Subcutaneous adipose tissue (tissue), 4 donors: ENCODE data around the gene RTRAF. TPM values are rescaled to one million over a fixed set of nuclear protein-coding genes. Genes with fewer than 3 reads are reported as not detected.

Experiments
- total RNA-seq, 4 donors: library from RNA; depleted of rRNA; stranded (reverse); fragments of >200 nt; gene quantifications; one replicate each; pipeline ENCODE4 v1.1.0, GENCODE V29; 2016
- TF ChIP-seq, protein P1 (sequence below): fragments of 450-650 bp; IDR thresholded peaks from one replicate; pipeline ENCODE4 v1.5.1; 2016; ENCODE audit warnings: low read depth, mild to moderate bottlenecking, control low read depth, antibody characterized with exemption, moderate library complexity

RTRAF gene
- total RNA-seq, 4 donors from 2014 or later = 65.0 to 161 (median 82.4) TPM

- TF ChIP-seq, protein P1, sequence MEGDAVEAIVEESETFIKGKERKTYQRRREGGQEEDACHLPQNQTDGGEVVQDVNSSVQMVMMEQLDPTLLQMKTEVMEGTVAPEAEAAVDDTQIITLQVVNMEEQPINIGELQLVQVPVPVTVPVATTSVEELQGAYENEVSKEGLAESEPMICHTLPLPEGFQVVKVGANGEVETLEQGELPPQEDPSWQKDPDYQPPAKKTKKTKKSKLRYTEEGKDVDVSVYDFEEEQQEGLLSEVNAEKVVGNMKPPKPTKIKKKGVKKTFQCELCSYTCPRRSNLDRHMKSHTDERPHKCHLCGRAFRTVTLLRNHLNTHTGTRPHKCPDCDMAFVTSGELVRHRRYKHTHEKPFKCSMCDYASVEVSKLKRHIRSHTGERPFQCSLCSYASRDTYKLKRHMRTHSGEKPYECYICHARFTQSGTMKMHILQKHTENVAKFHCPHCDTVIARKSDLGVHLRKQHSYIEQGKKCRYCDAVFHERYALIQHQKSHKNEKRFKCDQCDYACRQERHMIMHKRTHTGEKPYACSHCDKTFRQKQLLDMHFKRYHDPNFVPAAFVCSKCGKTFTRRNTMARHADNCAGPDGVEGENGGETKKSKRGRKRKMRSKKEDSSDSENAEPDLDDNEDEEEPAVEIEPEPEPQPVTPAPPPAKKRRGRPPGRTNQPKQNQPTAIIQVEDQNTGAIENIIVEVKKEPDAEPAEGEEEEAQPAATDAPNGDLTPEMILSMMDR = no peak
These were observed 31.4 kb upstream of the RTRAF start for GRCh38 chr14:51957950-51958349.

DNA sequence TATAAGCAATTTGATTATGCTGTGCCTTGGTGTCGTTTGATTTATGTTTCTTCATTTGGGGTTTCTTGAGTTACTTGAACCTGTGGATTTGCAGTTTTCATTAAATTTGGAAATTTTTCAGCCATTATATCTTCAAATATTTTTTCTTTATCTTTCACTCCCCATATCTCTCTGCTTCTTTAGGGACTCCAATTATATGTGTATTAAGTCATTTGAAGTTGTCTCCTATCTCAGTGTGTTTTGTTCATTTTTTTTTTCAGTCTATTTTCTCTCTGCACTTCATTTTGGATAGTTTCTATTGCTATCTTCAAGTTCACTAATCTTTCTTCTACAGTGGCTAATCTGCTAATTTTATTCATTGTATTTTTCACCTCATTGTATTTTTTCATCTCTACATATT lies 29.4 kb upstream of the RTRAF start:
- TF ChIP-seq, protein P1 = no peak

DNA sequence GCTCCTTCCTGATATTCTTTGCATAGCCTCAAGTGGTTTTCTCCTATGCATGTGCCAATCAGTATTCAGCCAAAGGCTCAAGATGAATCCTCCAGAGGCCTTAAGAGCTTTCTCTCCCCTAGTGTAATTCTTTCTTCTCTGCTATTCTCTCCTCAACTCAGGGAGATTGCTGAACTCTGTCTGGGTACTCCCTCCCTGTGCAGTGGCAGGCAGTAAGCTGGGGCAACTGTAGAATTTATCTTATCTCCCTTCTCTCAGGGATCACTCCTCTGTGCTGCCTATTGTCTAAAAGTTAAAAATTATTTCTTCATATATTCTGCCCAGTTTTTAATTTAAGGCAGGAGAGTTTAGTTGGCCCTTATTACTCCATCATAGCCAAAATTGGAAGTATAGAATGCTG lies 28.5 kb upstream of the RTRAF start:
- TF ChIP-seq, protein P1 = no peak

- TF ChIP-seq, protein P1 = no peak
These were observed 26.6 kb upstream of the RTRAF start for GRCh38 chr14:51962711-51963110.

GRCh38 chr14:51963286-51963685 lies 26.1 kb upstream of the RTRAF start:
- TF ChIP-seq, protein P1 = no peak

GRCh38 chr14:51967521-51967920 lies 21.8 kb upstream of the RTRAF start:
- TF ChIP-seq, protein P1 = no peak

DNA sequence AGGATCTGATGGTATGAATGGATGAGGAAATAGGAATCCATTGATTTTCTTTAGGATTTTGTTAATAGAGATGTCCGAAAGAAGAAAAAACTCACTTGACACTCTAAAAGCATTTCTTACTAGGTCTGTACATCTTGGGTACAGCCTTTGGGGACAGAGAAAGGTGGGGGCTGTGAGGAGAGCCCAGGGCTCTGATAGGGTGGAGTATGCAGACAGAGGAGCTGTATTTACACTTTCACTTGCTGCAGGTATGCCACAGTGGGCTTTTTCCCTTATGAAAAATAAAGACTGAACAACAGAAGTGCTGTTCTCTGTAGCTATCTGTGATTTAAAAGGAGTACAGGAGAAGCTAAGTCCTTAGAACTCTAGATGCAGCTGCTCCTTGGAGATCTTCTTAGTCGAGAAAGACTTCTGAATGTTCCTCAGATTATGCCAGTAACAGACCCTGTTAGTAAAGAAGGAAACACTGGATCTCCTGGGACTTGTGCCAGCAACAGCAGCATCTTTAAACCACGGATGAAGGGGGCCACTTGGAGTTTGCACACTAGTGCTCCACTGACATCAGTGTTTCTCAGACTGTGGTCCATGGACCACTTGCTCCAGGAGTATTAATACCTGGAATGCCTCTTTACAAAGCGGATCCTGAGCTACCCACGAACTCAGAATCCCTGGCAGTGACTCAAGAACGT lies 19.4 kb upstream of the RTRAF start:
- TF ChIP-seq, protein P1 = no peak
